ENCODE data around the gene PAFAH1B1. TPM values are rescaled to one million over a fixed set of nuclear protein-coding genes. Genes with fewer than 3 reads are reported as not detected.

The PAFAH1B1 gene
- total and polyA plus RNA-seq, 4 donors: 14.0 to 44.1 (median 29.2) TPM

- H3K27me3 ChIP-seq (ENCODE audit: control insufficient read depth in 4 of 4, insufficient read depth in 4 of 4, low read length in 3 of 4): no peaks in the 10 kb centered on the region
- H3K4me3 ChIP-seq (ENCODE audit: low read depth in 1 of 3, low read length in 3 of 3): no peak overlapping the region
- peaks cover 6 to 26% (median 14%) of the 10 kb centered on the region in 4 donors for H3K4me1 ChIP-seq (ENCODE audit: control insufficient read depth in 4 of 4, insufficient read depth in 4 of 4, low read length in 3 of 4)
- WGBS: 26% methylated on average over 6 of the region's 6 CpGs
- TF ChIP-seq FOXA1 (IDR thresholded peaks at IDR 0.05): no peak
- no peak overlapping the region for H3K27ac ChIP-seq (ENCODE audit: low read depth in 1 of 2, low read length in 2 of 2)
- H3K36me3 ChIP-seq (ENCODE audit: control insufficient read depth in 4 of 4, insufficient read depth in 3 of 4, low read depth in 1 of 4, low read length in 3 of 4): no peaks in the 10 kb centered on the region
- H3K9me3 ChIP-seq (ENCODE audit: control insufficient read depth in 4 of 4, low read length in 3 of 4): no peaks in the 10 kb centered on the region
- H3K9ac ChIP-seq (ENCODE audit: low read depth in 1 of 2, low read length in 2 of 2): peak overlapping the region in 1 of 2 donors; percentile 2
- DNase-seq (ENCODE audit: low spot score): no peak
These were observed 9.2 kb downstream of the PAFAH1B1 start for GRCh38 chr17:2602597-2603017.

DNA sequence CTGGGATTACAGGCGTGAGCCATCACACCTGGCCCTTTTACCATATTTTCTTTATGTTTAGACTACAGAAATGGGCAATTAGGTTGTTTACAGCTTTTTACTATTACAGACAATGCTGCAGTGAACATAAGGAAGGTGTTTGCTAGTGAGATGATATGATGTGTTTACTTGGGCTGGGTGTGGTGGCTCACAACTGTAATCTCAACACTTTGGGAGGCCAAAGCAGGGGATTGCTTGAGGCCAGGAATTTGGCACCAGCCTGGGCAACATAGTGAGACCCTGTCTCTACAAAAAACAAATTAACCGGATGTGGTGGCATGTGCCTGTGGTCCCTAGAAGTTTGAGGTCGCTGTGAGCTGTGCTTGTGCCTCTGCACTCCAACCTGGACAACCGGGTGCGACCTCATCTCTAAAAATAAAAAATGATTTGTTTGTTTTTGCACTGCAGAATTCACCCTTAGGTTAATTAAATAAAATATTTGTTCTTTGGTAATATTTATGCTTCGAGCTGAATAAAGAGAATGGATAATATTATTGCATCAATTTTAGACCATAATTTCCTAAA lies 15.0 kb downstream of the PAFAH1B1 start:
- peaks cover 0 to 1% (median 0%) of the 10 kb centered on the region in 4 donors for H3K36me3 ChIP-seq (ENCODE audit: control insufficient read depth in 4 of 4, insufficient read depth in 3 of 4, low read depth in 1 of 4, low read length in 3 of 4)
- WGBS: 50% methylated on average over 6 of the region's 6 CpGs
- H3K9me3 ChIP-seq (ENCODE audit: control insufficient read depth in 4 of 4, low read length in 3 of 4): no peaks in the 10 kb centered on the region
- no peak overlapping the region for H3K4me3 ChIP-seq (ENCODE audit: low read depth in 1 of 3, low read length in 3 of 3)
- no peak for DNase-seq (ENCODE audit: low spot score)
- peaks cover 0 to 6% (median 3%) of the 10 kb centered on the region in 4 donors for H3K4me1 ChIP-seq (ENCODE audit: control insufficient read depth in 4 of 4, insufficient read depth in 4 of 4, low read length in 3 of 4)
- H3K27ac ChIP-seq (ENCODE audit: low read depth in 1 of 2, low read length in 2 of 2): no peak overlapping the region
- H3K9ac ChIP-seq (ENCODE audit: low read depth in 1 of 2, low read length in 2 of 2): no peak overlapping the region
- TF ChIP-seq NR2F2 (IDR thresholded peaks at IDR 0.05): no peak
- no peak for TF ChIP-seq HNF4G (IDR thresholded peaks at IDR 0.05)
- no peak for TF ChIP-seq TAF1 (conservative IDR thresholded peaks at IDR 0.05)
- no peak for TF ChIP-seq HNF4A (conservative IDR thresholded peaks at IDR 0.05)
- no peak for TF ChIP-seq YY1 (IDR thresholded peaks at IDR 0.05)
- TF ChIP-seq, protein P1, sequence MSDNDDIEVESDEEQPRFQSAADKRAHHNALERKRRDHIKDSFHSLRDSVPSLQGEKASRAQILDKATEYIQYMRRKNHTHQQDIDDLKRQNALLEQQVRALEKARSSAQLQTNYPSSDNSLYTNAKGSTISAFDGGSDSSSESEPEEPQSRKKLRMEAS (IDR thresholded peaks at IDR 0.05): no peak
- no peak for TF ChIP-seq RAD21 (IDR thresholded peaks at IDR 0.05)
- no peak for TF ChIP-seq RXRA (IDR thresholded peaks at IDR 0.05)
- TF ChIP-seq ZBTB33 (IDR thresholded peaks at IDR 0.05): no peak
- TF ChIP-seq, protein P2, sequence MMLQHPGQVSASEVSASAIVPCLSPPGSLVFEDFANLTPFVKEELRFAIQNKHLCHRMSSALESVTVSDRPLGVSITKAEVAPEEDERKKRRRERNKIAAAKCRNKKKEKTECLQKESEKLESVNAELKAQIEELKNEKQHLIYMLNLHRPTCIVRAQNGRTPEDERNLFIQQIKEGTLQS (IDR thresholded peaks at IDR 0.05): no peak
- TF ChIP-seq GABPA (IDR thresholded peaks at IDR 0.05 in 1 of 2, conservative IDR thresholded peaks at IDR 0.05 in 1 of 2): no peak
- no peak for TF ChIP-seq JUND (IDR thresholded peaks at IDR 0.05)
- TF ChIP-seq FOXA2 (IDR thresholded peaks at IDR 0.05): no peak
- TF ChIP-seq FOXA1 (IDR thresholded peaks at IDR 0.05): no peak
- TF ChIP-seq EGR1 (IDR thresholded peaks at IDR 0.05; ENCODE audit: low read depth in 2 of 2): no peak
- TF ChIP-seq CTCF (IDR thresholded peaks at IDR 0.05; ENCODE audit: low read depth, low read length, missing input control): no peak
- no peaks in the 10 kb centered on the region for H3K27me3 ChIP-seq (ENCODE audit: control insufficient read depth in 4 of 4, insufficient read depth in 4 of 4, low read length in 3 of 4)
